SK-MEL-5 (cell line): ENCODE measurements around the gene CAPN15. TPM values are rescaled to one million over a fixed set of nuclear protein-coding genes. Genes with fewer than 3 reads are reported as not detected.
"Not testable (repeated sequence)": the region's sequence is repeated elsewhere in the genome, so short reads cannot be mapped to it uniquely, and the experiment has no call there.

ENCODE experiments used
- DNase-seq: peaks from one replicate; pipeline ENCODE4 v3.0.0-alpha.2; 2016; ENCODE audit warnings: low read depth, low spot score
- in situ Hi-C: cut with HindIII; loops from 2 replicates; pipeline ENCODE4 v1.10.0; 2016; ENCODE audit warnings: low sequenced_read_pairs, high pct_unique_total_duplicates, low pct_unique_long_range_greater_than_20kb
- polyA plus RNA-seq, 2 experiments: library from polyadenylated mRNA; depleted of rRNA; stranded (reverse); fragments of >200 nt; gene quantifications; 2 replicates each; pipeline ENCODE4 v1.2.3, GENCODE V29; 2015
- total RNA-seq: library from RNA; depleted of rRNA; stranded (reverse); fragments of >200 nt; shearing (Covaris generic); gene quantifications from 2 replicates; pipeline ENCODE4 v1.2.3, GENCODE V29; 2014; rRNA removed

Gene CAPN15
- 15.4 and 15.6 TPM in 2 replicates for total RNA-seq
- polyA plus RNA-seq (2015; cell fraction: cytosol; rRNA removed) = 30.9 and 42.9 TPM in 2 replicates
- 69.5 and 110 TPM in 2 replicates for polyA plus RNA-seq (2015; cell fraction: nucleus; rRNA removed)

- in situ Hi-C loops = no loop called here
- DNase-seq = peak; percentile 70
Observed at GRCh38 chr16:527015-527903, at the start of gene CAPN15. TSS of gene CAPN15 (plus strand) at chr16:527712. CDS start at chr16:546839, 19,127 bp downstream.

GRCh38 chr16:478287-478686 is 49.2 kb upstream of the CAPN15 start:
- DNase-seq, in situ Hi-C loops: not testable (repeated sequence)

- in situ Hi-C loops = no loop called here
- DNase-seq = no peak
Observed at GRCh38 chr16:482468-483185, 44.9 kb upstream of the CAPN15 start.

GRCh38 chr16:483341-484075 is 44.0 kb upstream of the CAPN15 start:
- DNase-seq = no peak
- in situ Hi-C loops = no loop called here

GRCh38 chr16:489606-490005 is 37.9 kb upstream of the CAPN15 start:
- in situ Hi-C loops = no loop called here

GRCh38 chr16:490768-491167 is 36.7 kb upstream of the CAPN15 start:
- no peak for DNase-seq
- in situ Hi-C loops = no loop called here

More at GRCh38 chr16:489606-490005, 37.9 kb upstream of the CAPN15 start:
- DNase-seq = no peak

GRCh38 chr16:491220-491919 is 36.1 kb upstream of the CAPN15 start:
- DNase-seq = no peak
- in situ Hi-C loops = no loop called here

- in situ Hi-C loops = no loop called here
- DNase-seq = no peak
Observed at GRCh38 chr16:492211-492875, 35.2 kb upstream of the CAPN15 start.

- in situ Hi-C loops, DNase-seq: not testable (repeated sequence)
Observed at GRCh38 chr16:494676-495075, 32.8 kb upstream of the CAPN15 start.

- in situ Hi-C loops = no loop called here
- DNase-seq = peak; percentile 71
Observed at GRCh38 chr16:495127-495748, 32.3 kb upstream of the CAPN15 start.

- no peak for DNase-seq
- in situ Hi-C loops = no loop called here
Observed at GRCh38 chr16:496097-496886, 31.2 kb upstream of the CAPN15 start.

- DNase-seq = no peak
Observed at GRCh38 chr16:497258-497657, 30.3 kb upstream of the CAPN15 start.

GRCh38 chr16:499924-500323 is 27.6 kb upstream of the CAPN15 start:
- DNase-seq = no peak
- in situ Hi-C loops = no loop called here

More at GRCh38 chr16:497258-497657, 30.3 kb upstream of the CAPN15 start:
- in situ Hi-C loops = no loop called here

GRCh38 chr16:500709-501108 is 26.8 kb upstream of the CAPN15 start:
- DNase-seq = no peak

GRCh38 chr16:502179-502943 is 25.2 kb upstream of the CAPN15 start:
- in situ Hi-C loops = no loop called here

More at GRCh38 chr16:500709-501108, 26.8 kb upstream of the CAPN15 start:
- in situ Hi-C loops = no loop called here

More at GRCh38 chr16:502179-502943, 25.2 kb upstream of the CAPN15 start:
- DNase-seq = no peak
